Spleen (tissue), 11 donors: ENCODE data around the gene CALML4. TPM values are rescaled to one million over a fixed set of nuclear protein-coding genes. Genes with fewer than 3 reads are reported as not detected.

ENCODE experiments used
- DNase-seq: peaks from one replicate; pipeline ENCODE4 v3.0.0-alpha.2; 2020
- H3K27ac ChIP-seq, 8 donors: fragments of 200-600 bp; sonication (generic) in 7 of 8; 1 replicate in 4 of 8; 2 replicates in 4 of 8; pipeline versions ENCODE4 v1.5.0 to v1.8.0; 2016 to 2021; ENCODE audit warnings: inconsistent platforms in 4 of 8, mild to moderate bottlenecking in 4 of 8, moderate library complexity in 1 of 8
- H3K27me3 ChIP-seq, 7 donors: fragments of 200-600 bp; sonication (generic) in 6 of 7; replicated peaks in 1 of 7; 1 replicate in 4 of 7; 2 replicates in 3 of 7; pipeline versions ENCODE4 v1.5.0 to v1.8.0; 2016 to 2021; ENCODE audit warnings: inconsistent platforms in 3 of 7, mild to moderate bottlenecking in 1 of 7
- H3K36me3 ChIP-seq, 6 donors: fragments of 200-600 bp; sonication (generic) in 5 of 6; 1 replicate in 4 of 6; 2 replicates in 2 of 6; pipeline versions ENCODE4 v1.5.0 to v1.8.0; 2016 to 2021; ENCODE audit warnings: inconsistent platforms in 2 of 6
- H3K4me1 ChIP-seq, 6 donors: fragments of 200-600 bp; sonication (generic) in 5 of 6; 1 replicate in 3 of 6; 2 replicates in 3 of 6; pipeline versions ENCODE4 v1.5.0 to v1.8.0; 2016 to 2021; ENCODE audit warnings: inconsistent platforms in 3 of 6
- H3K4me3 ChIP-seq, 8 donors: fragments of 200-600 bp; sonication (generic) in 7 of 8; 1 replicate in 4 of 8; 2 replicates in 4 of 8; pipeline versions ENCODE4 v1.5.0 to v1.8.0; 2016 to 2021; ENCODE audit warnings: inconsistent platforms in 4 of 8, mild to moderate bottlenecking in 4 of 8, moderate library complexity in 2 of 8
- H3K9me3 ChIP-seq, 8 donors: fragments of 200-600 bp; sonication (generic) in 7 of 8; 1 replicate in 4 of 8; 2 replicates in 4 of 8; pipeline versions ENCODE4 v1.5.0 to v1.8.0; 2016 to 2021; ENCODE audit warnings: inconsistent platforms in 4 of 8
- POLR2A ChIP-seq, 3 donors: fragments of 450-650 bp; IDR thresholded peaks; one replicate each; pipeline ENCODE4 v1.5.1; 2017; ENCODE audit warnings: antibody characterized with exemption in 3 of 3, mild to moderate bottlenecking in 1 of 3
- POLR2AphosphoS5 ChIP-seq, 3 donors: sonication (generic); formaldehyde crosslinking; IDR thresholded peaks; one replicate each; pipeline ENCODE4 v1.5.1; 2017; ENCODE audit warnings: antibody characterized with exemption in 3 of 3
- WGBS, 5 donors: extraction: QIAGEN DNeasy Blood & Tissue Kit in 3 of 5; methylation state at CpG; one replicate each; pipeline versions ENCODE4 v1.1.5 to v1.1.7; 2013 to 2018; 5-methylcytosine and 5-hydroxymethylcytosine counted together
- intact Hi-C: fragments of 100-400 bp; cut with DNase I; formaldehyde crosslinking; loops from one replicate; pipeline ENCODE4 v1.15.0; 2023; ENCODE audit warnings: low total_unique reads
- polyA plus RNA-seq, 3 donors: library from polyadenylated mRNA; stranded (reverse); fragments of 200-250 nt; gene quantifications; one replicate each; pipeline ENCODE4 v1.2.1, GENCODE V29; 2013
- total RNA-seq, 7 donors: library from RNA; depleted of rRNA in 3 of 7; stranded (reverse); fragments of >200 nt in 3 of 7; fragmentation: NEBNext Ultra II Directional in 4 of 7; extraction: Animal tissue kit (Norgen Biotek cat#: 25700) in 4 of 7; gene quantifications; one replicate each; pipeline versions ENCODE4 v1.1.0 to v1.2.1, GENCODE V29; 2016 to 2021
- TF ChIP-seq, protein P1 (sequence below), 11 experiments: fragments of 200-600 bp in 7 of 11; fragments of 450-650 bp in 4 of 11; sonication (generic) in 4 of 11; IDR thresholded peaks in 8 of 11; conservative IDR thresholded peaks in 3 of 11; 1 replicate in 7 of 11; 2 replicates in 4 of 11; pipeline versions ENCODE4 v1.4.0 to v1.8.0; 2016 to 2021; ENCODE audit warnings: antibody characterized with exemption in 11 of 11, inconsistent platforms in 4 of 11, mild to moderate bottlenecking in 1 of 11
- donor health status: healthy with polysubstance abuse.
- donor health status: DM: no; HTN: no; CAD: no; lungs with moderate emphysema.
- donor health status: DM: no; HTN: no; CAD: no.
- donor health status: Bipolar disorder and iron deficiency.
- donor health status: healthy.
- donor health status: DM: no; HTN: no; CAD: no.
- donor health status: DM: yes; HTN: yes; CAD: no.

Gene CALML4
- total and polyA plus RNA-seq, 10 donors: 7.8 to 15.9 (median 10.0) TPM

DNA sequence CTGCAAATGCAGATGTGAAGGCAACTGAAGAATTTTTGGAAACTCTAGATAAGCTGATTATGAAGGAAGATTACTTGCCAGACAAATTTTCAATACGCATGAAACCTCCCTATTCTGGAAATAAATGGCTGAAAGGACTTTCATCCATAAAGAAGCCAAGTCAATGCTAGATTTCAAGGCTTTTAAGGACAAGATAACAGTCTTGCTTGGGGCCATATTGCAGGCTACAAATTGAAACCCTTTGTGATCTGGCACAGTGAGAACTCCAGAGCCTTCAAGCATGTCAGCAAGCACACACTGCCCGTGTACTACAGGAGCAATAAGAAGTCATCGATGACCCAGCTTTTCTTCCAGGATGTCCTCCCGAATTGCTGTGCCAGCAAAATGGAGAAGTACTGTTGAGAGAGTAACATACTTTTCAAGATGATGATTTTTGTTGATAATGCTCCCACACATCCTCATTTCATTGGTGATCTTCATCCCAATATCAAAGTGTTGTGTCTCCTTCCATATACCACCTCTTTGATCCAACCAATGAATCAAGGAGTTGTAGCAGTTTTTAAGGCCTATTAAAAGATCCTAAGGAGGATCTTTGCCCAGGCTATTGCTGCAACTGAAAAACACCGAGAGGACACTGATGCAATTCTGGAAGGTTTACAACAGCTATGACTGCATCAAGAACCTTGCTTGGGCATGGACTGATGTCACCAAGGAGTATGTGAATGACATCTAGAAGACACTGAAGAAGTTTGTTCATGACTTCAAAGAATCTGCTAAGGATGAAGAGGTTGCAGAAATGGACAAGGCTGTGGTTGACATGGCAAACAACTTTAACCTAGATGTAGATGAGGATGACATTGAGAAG, 20.3 kb downstream of the CALML4 start:
- intact Hi-C loops: no loop called here
- Histone ChIP-seq H3K4me1 (peaks cover 0 to 11% (median 0%) of the 10 kb centered on the region in 6 donors), H3K4me3 (no peak overlapping the region), H3K27me3 (no peaks in the 10 kb centered on the region), H3K9me3 (no peaks in the 10 kb centered on the region), H3K36me3 (peaks cover 2 to 100% (median 66%) of the 10 kb centered on the region in 6 donors), H3K27ac (peak overlapping the region in 3 of 8 donors; percentile 2 to 47 (median 40))
- no peak for DNase-seq
- WGBS, 5 donors: 62 to 91% (median 78%) methylated on average over 5 of the region's 5 CpGs
- TF ChIP-seq POLR2AphosphoS5 (IDR thresholded peaks at IDR 0.05): peak in 1 of 3 donors; percentile 26
- TF ChIP-seq, protein P1, sequence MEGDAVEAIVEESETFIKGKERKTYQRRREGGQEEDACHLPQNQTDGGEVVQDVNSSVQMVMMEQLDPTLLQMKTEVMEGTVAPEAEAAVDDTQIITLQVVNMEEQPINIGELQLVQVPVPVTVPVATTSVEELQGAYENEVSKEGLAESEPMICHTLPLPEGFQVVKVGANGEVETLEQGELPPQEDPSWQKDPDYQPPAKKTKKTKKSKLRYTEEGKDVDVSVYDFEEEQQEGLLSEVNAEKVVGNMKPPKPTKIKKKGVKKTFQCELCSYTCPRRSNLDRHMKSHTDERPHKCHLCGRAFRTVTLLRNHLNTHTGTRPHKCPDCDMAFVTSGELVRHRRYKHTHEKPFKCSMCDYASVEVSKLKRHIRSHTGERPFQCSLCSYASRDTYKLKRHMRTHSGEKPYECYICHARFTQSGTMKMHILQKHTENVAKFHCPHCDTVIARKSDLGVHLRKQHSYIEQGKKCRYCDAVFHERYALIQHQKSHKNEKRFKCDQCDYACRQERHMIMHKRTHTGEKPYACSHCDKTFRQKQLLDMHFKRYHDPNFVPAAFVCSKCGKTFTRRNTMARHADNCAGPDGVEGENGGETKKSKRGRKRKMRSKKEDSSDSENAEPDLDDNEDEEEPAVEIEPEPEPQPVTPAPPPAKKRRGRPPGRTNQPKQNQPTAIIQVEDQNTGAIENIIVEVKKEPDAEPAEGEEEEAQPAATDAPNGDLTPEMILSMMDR (IDR thresholded peaks at IDR 0.05 in 8 of 11, conservative IDR thresholded peaks at IDR 0.05 in 3 of 11): no peak

GRCh38 chr15:68183616-68184315, 21.4 kb downstream of the CALML4 start:
- Histone ChIP-seq H3K4me1 (peaks cover 0 to 11% (median 0%) of the 10 kb centered on the region in 6 donors), H3K27me3 (no peaks in the 10 kb centered on the region), H3K36me3 (peaks cover 2 to 100% (median 64%) of the 10 kb centered on the region in 6 donors), H3K27ac (no peak overlapping the region), H3K4me3 (no peak overlapping the region), H3K9me3 (no peaks in the 10 kb centered on the region)
- TF ChIP-seq POLR2A (IDR thresholded peaks at IDR 0.05): no peak
- 93 to 99% (median 95%) methylated on average over 5 of the region's 5 CpGs for WGBS, 5 donors
- intact Hi-C loops: no loop called here
- no peak for DNase-seq

DNA sequence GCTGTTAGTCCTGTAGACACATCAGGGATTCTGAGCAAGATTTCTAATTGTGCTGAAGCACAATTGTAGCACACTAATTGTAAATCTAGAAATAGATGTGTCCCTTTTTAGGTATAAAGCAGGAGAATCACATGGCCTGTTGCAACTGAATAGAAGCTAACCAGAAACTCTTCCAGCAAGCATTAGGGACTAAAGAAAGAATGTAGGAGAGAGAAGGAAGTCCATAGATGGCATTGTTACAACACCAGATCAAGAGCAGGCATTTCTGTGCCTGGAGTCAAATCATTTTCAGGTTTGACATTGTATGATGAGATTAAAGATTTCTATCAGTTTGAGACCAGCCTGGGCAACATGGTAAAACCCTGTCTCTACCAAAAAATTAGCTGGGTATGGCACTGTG, 27.4 kb downstream of the CALML4 start:
- H3K4me3 ChIP-seq: no peak overlapping the region
- no peaks in the 10 kb centered on the region for H3K27me3 ChIP-seq
- H3K4me1 ChIP-seq: peaks cover 0 to 7% (median 0%) of the 10 kb centered on the region in 6 donors
- TF ChIP-seq, protein P1 (IDR thresholded peaks at IDR 0.05 in 8 of 11, conservative IDR thresholded peaks at IDR 0.05 in 3 of 11): no peak
- TF ChIP-seq POLR2A (IDR thresholded peaks at IDR 0.05) (no peak), POLR2AphosphoS5 (IDR thresholded peaks at IDR 0.05) (no peak)
- intact Hi-C loops: loop anchor here (10.0 kb wide), 1 partner anchor 57 kb away; no protein-coding TSS in a partner anchor
- H3K9me3 ChIP-seq: no peaks in the 10 kb centered on the region
- H3K27ac ChIP-seq: no peak overlapping the region
- DNase-seq: no peak
- peaks cover 0 to 99% (median 48%) of the 10 kb centered on the region in 6 donors for H3K36me3 ChIP-seq

DNA sequence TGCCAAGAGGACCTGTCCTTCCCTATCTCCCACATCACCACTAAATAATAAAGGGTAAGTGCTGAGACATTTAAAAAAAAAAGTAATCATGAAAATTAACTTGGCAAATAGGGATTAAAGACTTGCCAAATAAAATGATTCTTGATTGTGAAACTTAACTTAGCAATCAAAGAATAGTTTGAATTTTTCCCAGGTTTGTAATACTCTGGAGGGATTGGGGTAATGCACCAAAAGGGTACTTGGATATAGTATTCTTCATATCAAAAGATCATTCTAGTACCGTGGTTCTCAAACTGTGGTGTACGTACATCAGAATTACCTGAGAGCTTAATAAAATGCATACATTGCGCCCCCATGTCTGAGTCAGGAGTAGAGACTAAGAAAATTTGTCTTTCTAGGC, 28.5 kb downstream of the CALML4 start:
- Histone ChIP-seq H3K36me3 (peaks cover 0 to 99% (median 41%) of the 10 kb centered on the region in 6 donors), H3K9me3 (no peaks in the 10 kb centered on the region), H3K4me1 (peaks cover 0 to 7% (median 0%) of the 10 kb centered on the region in 6 donors), H3K27ac (no peak overlapping the region), H3K27me3 (no peaks in the 10 kb centered on the region), H3K4me3 (no peak overlapping the region)
- intact Hi-C loops: loop anchor here (10.0 kb wide), 1 partner anchor 58 kb away; no protein-coding TSS in a partner anchor
- WGBS, 5 donors: 95 to 97% (median 96%) methylated on average over 3 of the region's 3 CpGs
- TF ChIP-seq POLR2AphosphoS5 (IDR thresholded peaks at IDR 0.05) (no peak), POLR2A (IDR thresholded peaks at IDR 0.05) (no peak)
- TF ChIP-seq, protein P1 (IDR thresholded peaks at IDR 0.05 in 8 of 11, conservative IDR thresholded peaks at IDR 0.05 in 3 of 11): no peak
- DNase-seq: no peak
